PFSK-1 (cell line): ENCODE results near the gene TNNC1.

Experiments
- FOXP2 ChIP-seq: optimal IDR thresholded peaks from 2 replicates; pipeline ENCODE3; 2011; ENCODE audit warnings: borderline replicate concordance, control low read depth, inconsistent platforms; ENCODE audit not compliant: insufficient read depth; ENCODE audit errors: extremely low read length, extremely low read depth
- POLR2AphosphoS5 ChIP-seq: IDR thresholded peaks from 2 replicates; pipeline ENCODE4 v1.6.1; 2012; ENCODE audit warnings: low read depth, mild to moderate bottlenecking, control low read depth, low read length, moderate library complexity
- SIN3A ChIP-seq: IDR thresholded peaks from 2 replicates; pipeline ENCODE4 v1.6.1; 2012; ENCODE audit warnings: mild to moderate bottlenecking, low read length, moderate library complexity, borderline replicate concordance; ENCODE audit not compliant: insufficient read depth
- TAF1 ChIP-seq: IDR thresholded peaks from 2 replicates; pipeline ENCODE4 v1.6.1; 2012; ENCODE audit warnings: low read length, control low read depth, borderline replicate concordance; ENCODE audit not compliant: insufficient read depth
- TF ChIP-seq, protein P1 (sequence below), 2 experiments: IDR thresholded peaks; 2 replicates each; pipeline versions ENCODE4 v1.6.1 to v1.8.0; 2011 to 2012; ENCODE audit warnings: low read depth in 2 of 2, low read length in 2 of 2, control low read depth in 1 of 2, inconsistent platforms in 1 of 2, mild to moderate bottlenecking in 1 of 2, moderate library complexity in 1 of 2; ENCODE audit not compliant: insufficient read depth in 1 of 2

Gene TNNC1

DNA sequence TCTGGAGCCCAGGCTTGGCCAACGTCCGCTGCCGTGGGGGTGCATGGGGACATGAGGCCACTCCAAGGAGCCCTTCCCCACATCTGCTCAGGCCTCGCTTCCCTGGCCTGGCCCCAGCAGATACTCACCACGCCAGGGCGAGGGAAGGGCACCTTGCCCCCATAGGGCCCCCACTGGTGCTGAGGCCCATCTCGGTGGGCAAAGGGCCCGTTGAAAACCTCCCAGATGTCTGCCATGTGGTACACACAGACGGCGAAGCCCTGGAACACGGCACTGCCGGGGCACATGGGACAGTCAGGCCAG, 13.6 kb downstream of the TNNC1 start:
- TF ChIP-seq POLR2AphosphoS5 (no peak), FOXP2 (no peak), SIN3A (no peak)

DNA sequence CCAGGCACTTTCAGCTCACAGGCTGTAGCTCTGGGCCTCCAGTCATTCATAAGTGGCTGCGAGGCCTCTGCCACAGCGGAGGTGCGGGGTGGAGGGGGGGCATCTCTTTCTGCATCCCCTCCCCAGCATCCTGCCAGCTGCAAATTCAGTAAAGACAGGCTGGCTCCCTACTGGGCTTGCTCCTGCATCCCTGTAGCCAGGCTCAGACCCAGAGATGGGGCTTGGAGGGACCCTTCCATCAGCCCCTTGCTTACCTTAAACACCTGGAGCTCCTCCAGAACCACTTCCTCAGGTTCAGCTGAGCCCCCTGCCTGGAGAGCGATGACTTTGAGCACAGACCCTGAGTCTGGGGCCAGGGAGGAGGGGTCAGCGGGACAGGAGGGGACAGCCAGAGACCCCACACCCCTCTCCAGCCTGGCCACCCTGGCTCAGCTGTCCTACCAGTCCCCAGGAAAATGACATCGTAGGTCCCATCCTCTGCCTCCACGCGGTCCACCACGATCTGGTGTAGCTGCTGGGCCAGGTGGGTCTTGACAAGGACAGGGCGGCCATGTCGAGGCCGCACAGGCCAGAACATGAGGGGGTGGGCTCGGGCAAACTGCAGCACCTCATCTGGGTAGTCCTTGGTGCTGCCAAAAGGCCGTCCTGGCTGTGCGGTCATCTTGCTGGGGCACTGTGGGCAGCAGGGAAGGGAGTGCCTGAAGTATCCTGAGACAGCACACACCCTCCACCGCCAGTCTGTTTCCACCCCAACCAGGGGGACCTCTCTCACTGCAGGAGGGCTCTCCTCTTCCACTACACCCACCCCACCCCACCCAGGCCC, 14.2 kb downstream of the TNNC1 start:
- TF ChIP-seq POLR2AphosphoS5 (no peak), TAF1 (no peak), FOXP2 (no peak), SIN3A (no peak)
- TF ChIP-seq, protein P1, sequence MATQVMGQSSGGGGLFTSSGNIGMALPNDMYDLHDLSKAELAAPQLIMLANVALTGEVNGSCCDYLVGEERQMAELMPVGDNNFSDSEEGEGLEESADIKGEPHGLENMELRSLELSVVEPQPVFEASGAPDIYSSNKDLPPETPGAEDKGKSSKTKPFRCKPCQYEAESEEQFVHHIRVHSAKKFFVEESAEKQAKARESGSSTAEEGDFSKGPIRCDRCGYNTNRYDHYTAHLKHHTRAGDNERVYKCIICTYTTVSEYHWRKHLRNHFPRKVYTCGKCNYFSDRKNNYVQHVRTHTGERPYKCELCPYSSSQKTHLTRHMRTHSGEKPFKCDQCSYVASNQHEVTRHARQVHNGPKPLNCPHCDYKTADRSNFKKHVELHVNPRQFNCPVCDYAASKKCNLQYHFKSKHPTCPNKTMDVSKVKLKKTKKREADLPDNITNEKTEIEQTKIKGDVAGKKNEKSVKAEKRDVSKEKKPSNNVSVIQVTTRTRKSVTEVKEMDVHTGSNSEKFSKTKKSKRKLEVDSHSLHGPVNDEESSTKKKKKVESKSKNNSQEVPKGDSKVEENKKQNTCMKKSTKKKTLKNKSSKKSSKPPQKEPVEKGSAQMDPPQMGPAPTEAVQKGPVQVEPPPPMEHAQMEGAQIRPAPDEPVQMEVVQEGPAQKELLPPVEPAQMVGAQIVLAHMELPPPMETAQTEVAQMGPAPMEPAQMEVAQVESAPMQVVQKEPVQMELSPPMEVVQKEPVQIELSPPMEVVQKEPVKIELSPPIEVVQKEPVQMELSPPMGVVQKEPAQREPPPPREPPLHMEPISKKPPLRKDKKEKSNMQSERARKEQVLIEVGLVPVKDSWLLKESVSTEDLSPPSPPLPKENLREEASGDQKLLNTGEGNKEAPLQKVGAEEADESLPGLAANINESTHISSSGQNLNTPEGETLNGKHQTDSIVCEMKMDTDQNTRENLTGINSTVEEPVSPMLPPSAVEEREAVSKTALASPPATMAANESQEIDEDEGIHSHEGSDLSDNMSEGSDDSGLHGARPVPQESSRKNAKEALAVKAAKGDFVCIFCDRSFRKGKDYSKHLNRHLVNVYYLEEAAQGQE (IDR thresholded peaks at IDR 0.05; ENCODE audit: insufficient read depth in 1 of 2, low read depth in 2 of 2, low read length in 2 of 2), result no peak

DNA sequence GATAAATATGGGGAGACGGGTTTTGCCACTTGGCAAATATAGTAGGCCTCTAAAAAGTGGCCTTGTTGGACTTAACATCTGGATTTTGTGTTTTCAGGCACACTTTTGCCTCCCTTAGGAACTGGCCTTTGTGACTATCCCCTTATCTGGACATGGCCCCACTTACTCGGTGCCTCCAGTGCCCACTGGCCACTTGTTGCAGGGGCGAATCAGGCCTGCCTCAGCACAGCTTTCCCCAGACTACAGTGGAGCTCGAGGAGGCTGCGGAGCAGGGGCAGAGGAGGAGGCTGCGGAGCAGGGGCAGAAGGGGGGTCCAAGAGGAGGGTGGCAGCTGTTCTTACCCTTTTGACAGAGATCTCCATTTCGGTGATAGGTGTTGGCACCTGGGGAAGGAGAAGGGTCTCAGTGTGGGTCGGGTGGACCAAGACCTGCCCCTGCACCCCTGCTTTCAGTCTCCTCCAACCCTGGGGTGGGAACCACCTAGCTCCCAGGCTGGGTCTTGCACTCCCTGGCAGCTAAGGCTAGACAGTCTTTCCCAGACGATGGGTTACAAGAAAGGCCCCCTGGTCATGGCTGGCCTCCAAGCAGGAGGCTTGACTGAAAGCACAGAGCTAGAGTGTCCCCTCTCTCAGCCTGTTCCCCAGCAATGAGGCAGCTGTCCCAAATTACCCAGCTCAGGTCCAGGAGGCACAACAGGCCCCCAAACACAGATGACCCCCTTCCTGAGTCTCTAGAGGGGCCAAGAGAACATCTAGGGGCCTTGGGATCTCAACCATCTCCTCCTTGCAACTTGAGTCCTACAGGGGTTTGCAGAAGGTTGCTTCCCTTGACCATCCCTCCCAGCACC, 15.0 kb downstream of the TNNC1 start:
- TF ChIP-seq, protein P1 (IDR thresholded peaks at IDR 0.05; ENCODE audit: insufficient read depth in 1 of 2, low read depth in 2 of 2, low read length in 2 of 2), result no peak
- TF ChIP-seq SIN3A, result no peak
- TF ChIP-seq POLR2AphosphoS5, result no peak
- TF ChIP-seq TAF1, result no peak
- no peak for TF ChIP-seq FOXP2

DNA sequence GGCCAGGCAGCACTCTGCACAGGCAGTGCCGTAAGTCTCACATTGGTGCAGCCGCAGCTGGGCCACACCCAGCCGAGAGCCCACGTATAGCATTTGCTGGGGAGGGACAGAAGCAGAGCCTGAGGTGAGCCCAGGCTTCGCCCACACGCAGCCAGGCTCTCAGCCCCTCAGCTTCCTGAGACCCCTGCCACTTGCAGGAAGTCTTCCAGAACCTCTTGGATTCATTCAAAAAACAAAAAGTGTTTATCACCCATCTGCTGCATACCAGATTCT, 15.8 kb downstream of the TNNC1 start:
- TF ChIP-seq, protein P1 (IDR thresholded peaks at IDR 0.05; ENCODE audit: insufficient read depth in 1 of 2, low read depth in 2 of 2, low read length in 2 of 2), result no peak
- TF ChIP-seq SIN3A (no peak), TAF1 (no peak), POLR2AphosphoS5 (no peak), FOXP2 (no peak)

DNA sequence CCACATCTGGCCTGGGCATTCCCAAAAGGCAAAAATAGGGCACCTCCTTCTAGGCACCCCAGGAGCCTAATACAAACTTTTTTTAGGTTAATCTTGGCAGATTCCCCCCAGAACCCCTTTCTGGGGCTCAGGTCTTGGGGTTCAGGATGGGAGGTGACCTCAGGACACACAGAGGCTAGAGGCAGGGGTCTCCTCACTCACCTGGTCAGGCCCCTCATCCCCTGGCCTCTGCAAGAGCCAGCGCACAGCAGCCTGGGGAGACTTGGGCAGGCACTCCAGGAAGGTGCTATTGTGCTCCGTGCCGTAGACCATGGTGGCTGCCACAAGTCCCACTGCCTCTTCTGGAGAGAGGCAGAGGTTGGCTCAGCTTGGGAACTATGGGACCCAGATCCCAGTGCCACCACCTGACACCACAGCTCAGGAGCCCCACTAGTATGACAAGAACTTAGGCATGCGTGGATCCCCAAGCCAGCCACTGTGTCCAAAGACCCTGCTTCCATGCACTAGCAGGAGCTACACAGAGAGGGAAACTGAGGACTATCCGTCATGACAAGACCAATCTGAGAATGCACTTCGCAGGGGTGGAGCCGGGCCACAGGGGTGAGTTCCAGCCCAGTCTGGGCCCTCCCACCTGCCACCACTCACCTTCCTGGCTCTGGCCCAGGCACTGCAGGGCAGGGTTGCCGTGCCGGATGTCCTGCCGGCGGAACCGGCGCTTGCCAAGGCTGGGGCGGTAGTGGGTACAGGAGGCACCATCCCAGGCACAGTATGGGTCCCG, 16.3 kb downstream of the TNNC1 start:
- TF ChIP-seq POLR2AphosphoS5 (no peak), FOXP2 (no peak), TAF1 (no peak), SIN3A (no peak)
- TF ChIP-seq, protein P1 (IDR thresholded peaks at IDR 0.05; ENCODE audit: insufficient read depth in 1 of 2, low read depth in 2 of 2, low read length in 2 of 2), result no peak
